Activated CD8-positive, alpha-beta memory T cell treated with anti-CD3 and anti-CD28 coated beads for 1 hour (primary cell): ENCODE measurements around the gene ZCRB1.
A peak's percentile ranks its signal among the peaks of the same experiment; 100 is the strongest.
"Not testable (repeated sequence)": the region's sequence is repeated elsewhere in the genome, so short reads cannot be mapped to it uniquely, and the experiment has no call there.

Experiments used
- DNase-seq, 2 donors: peaks; one replicate each; pipeline ENCODE4 v3.0.0-alpha.2; 2020; ENCODE audit warnings: low read depth in 1 of 2; ENCODE audit errors: extremely low read depth in 1 of 2

ZCRB1 gene

DNA sequence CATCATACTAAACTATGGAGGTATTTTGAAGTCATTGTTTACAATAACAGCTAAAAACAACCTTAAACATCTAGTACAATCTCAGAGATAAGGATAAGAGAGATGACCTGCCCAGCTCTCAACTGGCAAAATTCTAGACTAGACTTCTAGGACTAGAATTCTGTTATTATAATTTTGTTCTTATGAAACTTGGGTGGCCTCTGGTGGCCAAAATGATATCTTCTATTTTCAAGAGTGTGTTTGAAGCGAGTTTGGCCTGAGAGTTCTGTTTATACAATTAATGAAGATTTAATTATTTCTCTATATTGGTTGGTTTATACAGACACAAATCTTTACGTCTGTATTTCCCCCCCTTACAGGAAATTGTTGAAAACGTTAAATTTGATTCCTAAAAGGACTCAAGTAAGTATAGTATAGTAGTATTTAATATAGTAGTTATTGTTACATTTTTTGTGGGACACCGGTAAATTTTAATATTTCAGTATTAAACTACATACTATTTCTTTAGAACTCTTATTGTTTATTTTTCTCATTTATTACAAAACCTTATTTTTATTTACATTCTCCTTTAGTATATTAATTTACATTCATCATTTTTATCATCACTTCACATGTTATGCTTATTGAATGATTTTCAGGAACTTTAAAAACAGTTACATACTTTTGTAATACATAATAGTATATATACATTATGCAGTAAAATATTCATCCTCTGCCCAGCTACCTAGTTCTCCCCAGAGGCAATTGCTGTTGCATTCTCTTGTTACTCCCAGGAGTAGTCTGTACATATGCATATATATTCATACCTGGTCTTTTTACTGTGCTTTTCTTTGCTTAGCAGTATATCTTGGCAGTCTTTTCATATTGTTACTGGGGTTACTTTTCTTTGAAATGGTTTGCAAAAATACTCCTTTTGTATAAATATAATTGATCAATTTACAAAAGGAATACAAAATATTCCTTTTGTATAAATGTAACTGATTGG lies 6.7 kb upstream of the ZCRB1 start:
- DNase-seq, result no peak

DNA sequence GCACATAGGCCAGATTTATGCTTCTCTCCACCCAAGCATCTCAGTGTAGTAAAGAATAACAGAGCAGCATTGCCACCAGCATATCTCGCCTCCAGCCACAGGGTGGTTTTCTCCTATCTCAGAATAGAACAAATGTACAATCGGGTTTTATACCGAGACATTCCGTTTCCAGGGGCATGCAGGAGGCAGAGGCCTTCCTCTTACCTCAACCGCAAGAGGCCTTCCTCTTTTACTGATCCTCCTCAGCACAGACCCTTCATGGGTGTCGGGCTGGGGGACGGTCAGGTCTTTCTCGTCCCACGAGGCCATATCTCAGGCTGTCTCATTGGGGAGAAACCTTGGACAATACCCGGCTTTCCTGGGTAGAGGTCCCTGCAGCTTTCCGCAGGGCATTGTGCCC lies 4.2 kb upstream of the ZCRB1 start:
- DNase-seq, result not testable (repeated sequence)

DNA sequence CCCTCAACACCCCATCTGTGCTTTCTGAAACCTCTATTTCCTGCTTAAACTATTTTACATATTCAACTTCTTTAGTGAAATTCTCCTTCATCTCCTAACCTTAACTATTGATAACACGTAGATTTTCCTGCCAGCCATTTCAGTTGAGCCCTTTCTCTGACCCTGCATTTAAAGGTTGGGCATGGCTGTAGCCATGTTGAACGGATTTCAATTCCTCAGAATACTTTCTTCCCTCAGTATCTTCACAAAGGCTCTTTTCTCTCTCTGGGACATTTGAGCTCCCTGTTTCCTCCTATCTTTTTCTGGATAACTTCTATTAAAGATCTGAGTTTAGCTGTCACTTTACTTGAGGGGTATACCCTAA lies 1.3 kb upstream of the ZCRB1 start:
- no peak for DNase-seq

DNA sequence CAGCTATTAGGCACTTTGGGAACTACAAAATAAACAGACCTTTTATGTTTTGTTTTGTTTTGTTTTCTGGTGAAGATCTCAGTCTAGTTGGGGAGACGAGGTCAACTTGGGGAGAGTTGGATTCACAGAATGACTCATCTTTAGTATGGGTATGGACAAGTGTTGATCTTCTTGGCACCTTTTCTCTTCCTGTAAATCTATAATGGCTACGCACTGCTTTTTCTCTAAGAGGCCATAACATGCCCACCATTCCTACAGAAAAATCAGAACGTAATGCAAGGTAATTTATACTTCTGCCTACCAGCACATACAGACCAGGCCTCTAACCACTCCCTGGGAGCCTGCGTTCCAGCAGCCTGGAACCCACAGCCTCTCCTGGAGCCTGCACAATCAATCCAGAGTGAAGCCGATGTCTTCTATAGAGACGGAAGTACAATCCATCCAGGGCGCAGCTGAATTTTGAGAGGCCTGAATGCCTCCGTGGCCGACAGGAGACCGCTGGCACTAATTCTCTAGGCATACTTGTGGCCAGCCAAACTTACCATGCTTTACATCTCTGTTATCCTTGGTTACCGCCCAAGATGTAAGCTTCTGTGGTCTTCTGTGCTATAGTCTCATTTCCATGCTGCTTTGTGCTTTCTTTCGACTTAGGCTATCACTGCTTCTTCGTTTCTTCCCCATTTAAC lies 790 bp upstream of the ZCRB1 start:
- no peak for DNase-seq

DNA sequence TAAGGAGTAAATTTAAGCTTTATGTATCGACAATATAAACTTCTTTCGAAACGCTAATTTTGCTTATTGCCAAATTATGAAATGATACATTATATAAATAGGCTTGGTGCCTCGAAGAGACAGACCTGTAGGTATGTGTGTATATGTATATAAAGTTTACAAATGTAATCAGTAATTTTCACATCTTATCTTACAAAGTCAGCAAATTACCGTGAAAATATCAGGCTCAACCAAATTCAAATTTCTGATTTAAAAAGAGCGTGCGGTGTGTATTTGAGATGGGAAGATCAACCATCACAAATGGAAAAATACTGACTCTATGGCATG lies 605 bp downstream of the ZCRB1 start:
- no peak for DNase-seq

DNA sequence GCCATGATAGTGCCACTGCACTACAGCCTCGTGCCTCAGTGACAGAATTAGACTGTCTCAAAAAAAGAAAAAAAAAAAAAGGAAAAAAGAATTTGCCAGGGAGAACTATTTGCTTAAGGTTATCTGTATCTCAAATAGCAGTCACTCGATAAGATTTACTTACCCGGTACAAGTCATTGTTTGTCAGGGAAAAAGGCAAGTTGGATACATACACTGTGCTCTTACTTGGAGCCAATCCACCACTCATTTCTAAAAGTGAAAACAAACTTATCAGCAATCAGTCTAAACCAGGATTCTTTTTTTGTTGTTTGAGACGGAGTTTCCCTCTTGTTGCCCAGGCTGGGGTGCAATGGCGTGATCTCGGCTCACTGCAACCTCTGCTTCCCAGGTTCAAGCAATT lies 2.0 kb downstream of the ZCRB1 start:
- no peak for DNase-seq

DNA sequence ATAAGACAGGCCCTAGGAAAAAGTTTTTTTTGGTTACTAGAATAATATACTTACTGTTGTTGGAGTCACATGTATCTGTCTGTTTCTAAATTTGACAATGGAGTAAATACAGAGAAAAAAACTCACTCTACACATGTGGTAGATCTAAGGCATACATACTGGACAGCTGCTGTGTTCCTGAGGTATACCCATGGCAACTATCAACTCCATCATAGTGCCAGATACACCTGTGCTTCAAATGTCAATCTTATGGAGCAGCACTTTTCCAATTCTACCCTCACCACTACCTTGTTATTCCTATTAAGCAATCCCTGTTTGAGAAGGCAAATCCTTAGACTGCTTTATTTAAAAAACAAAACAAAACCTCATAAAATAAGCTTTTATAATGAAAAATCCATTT lies 3.3 kb downstream of the ZCRB1 start:
- DNase-seq, result no peak

DNA sequence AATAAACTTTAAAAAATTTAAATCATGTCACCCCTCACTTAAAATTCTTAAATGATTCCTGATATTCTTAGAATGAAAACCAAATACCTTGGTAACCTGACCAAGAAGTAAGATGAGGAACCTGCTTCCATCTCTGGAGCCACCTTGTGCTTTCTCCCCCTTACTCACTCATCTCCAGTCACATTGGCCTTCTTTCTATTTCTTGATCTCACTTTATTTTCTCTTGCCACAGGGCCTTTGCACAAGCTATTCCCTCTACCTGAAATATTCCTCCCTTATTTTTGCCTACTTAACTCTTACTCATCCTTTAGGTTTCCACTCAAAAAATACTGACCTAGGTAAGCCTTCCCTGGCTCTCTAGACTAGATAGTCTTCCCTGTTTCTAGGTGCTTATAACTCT lies 5.1 kb downstream of the ZCRB1 start:
- DNase-seq, result no peak

DNA sequence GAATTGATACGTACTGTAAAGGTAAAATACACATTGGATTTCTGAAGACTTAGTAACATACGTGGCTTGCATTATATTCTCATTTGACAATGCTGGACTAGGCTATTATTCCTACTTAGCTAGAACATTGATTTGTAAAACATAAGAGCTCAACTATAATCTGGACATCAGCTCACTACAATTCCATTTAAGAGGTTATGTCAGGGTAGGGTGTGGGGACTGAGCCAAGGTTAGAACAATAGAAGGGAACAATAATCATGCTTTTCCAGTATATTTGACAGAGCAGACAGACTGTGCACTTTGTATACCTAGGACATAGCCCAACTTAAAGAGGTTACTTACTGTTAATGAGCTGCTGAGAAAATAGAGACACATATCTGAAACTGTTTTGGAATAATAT lies 10.8 kb downstream of the ZCRB1 start:
- DNase-seq, result no peak

DNA sequence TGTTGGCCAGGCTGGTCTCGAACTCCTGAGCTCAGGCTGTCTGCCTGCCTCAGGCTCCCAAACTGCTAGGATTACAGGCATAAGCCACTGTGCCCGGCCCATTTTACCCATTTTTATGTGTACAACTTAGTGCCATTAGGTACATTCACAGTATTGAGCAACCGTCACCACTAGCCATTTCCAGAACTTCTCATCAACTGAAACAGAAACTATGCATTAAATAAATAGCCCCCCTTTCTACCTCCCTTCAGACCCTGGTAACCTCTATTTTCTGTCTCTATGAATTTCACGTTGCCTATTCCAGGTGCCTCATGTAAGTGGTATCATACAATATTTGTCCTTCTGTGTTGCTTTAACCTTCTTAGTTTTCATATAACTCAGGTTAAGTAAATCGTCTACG lies 15.9 kb downstream of the ZCRB1 start:
- no peak for DNase-seq

DNA sequence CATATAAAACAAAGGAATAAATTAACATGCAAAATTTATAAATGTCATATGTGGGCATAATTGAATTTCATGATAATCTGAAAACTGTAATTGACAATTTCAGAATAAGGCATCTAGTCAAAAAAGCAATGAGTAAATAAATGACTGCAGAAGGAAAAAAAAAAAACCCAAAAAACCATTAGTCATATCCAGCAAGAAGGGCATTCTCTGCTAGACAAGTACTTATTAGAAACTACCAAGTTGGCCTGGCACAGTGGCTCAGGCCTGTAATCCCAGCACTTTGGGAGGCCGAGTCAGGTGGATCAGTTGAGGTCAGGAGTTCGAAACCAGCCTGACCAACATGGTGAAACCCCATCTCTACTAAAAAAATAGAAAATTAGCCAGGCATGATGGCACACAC lies 17.5 kb downstream of the ZCRB1 start:
- DNase-seq, result no peak

DNA sequence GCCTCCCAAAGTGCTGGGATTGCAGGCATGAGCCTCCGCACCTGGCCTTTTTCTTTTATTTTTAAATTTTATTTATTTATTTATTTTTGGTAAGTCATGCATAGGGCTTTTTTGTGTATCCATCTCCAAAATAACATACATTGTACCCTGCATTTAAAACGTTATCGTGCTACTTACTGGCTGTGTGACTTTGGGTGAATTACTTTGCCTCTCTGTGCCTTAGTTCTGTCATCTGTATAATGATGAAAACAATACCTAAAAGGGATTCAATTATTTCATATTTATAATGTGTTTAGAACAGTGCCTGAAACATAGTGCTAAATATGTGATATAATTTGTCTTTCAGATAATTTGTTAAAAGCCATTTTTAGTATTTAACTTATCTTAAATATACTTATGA lies 19.6 kb downstream of the ZCRB1 start:
- no peak for DNase-seq

DNA sequence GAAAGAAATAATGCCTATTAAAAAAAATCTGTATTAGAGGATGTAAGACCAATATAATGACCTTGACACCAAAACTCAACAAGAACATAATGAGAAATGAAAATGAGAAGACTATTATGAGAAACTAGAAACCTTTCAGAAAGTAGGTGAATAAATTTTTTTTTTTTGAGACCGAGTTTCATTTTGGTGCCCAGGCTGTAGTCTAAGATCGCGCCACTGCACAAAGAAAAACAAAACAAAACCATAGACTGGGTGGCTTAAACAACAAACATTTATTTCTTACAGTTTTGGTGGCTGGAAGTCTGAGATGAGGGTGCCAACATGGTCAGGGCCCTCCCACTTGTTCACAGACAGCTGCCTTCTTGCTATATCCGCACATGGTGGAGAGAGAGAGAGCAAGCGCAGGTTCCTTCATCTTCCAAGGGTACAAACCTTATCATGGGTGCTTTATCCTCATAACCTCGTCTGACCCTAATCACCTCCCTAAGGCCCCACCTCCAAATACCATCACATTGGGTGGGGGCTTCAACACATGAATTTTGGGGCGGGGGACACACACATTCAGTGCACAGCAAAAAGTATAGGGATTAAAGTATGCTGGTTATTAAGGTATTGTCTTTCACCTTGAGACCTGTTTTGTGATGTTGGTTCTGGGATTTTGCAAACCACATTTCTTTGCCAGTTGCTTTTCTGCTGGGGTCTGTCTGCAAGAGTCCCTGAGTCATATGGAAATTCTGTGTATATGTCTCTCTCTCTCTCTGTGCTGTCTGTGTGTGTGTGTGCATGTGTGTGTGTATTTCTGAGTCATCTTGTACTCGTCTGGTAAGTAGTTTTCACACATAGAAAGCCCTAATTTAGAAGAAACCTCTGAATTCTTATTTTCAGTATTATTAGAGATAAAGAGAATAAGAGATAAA lies 26.2 kb downstream of the ZCRB1 start:
- peak; percentile 2 to 9 for DNase-seq

DNA sequence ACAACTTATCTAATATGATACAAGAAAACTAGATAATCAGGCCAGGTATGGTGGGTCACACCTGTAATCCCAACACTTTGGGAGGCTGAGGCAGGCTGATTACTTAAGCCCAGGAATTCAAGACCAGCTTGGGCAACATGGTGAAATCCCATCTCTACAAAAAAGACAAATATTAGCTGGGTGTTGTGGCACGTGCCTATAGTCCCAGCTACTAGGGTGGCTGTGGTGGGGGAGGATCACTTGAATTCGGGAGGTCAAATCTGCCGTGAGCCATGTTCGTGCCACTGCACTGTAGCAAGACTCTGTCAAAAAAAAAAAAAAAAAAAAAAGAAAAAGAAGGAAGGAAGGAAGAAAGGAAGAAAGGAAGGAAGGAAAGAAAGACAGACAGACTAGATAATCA lies 27.0 kb downstream of the ZCRB1 start:
- no peak for DNase-seq

DNA sequence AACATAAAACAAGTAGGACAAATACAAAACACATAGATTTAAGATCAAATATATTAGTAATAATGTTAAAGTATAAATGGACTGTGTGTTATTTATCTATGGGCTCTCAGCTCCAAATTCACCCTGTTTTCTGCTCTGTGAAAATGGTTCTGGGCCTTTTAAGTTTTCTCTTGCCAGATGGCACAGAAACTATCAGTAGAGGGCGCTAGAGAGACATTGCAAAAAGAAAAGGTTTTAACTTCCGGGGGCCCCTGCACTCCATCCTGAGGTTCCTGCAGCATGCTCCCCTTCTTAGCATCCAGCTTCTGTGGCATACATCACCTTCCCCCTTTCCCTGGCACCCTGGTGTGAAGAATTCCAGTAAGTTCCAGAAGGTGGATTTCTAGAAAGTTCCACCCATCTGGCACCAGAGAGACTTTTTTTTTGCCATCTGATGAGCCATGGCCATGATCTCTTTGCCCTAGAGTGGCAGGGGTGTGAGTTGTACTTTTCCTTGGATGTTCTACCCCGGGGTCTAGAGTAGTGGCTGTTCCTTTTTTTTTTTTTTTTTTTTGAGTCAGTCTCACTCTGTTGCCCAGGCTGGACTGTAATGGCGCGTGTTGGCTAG lies 29.3 kb downstream of the ZCRB1 start:
- no peak for DNase-seq

DNA sequence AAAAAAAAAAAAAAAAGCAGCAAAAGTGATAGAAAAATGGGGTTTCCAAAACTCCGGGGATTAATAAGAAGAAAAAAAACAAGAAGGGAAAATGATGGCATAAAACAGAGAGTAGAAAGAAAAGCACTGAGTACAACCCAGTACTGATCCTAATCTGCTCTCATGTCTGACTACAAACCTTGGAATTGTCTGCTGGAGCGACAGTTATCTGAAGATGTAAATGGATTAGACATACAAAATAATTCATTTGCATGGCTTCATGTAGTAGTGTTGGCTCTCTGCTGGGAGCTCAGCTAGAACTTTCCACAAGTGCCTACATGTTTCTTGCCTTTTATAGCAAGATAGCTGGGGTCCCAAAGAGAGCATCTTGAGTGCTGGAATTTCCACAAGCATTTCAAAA lies 34.2 kb downstream of the ZCRB1 start:
- no peak for DNase-seq

DNA sequence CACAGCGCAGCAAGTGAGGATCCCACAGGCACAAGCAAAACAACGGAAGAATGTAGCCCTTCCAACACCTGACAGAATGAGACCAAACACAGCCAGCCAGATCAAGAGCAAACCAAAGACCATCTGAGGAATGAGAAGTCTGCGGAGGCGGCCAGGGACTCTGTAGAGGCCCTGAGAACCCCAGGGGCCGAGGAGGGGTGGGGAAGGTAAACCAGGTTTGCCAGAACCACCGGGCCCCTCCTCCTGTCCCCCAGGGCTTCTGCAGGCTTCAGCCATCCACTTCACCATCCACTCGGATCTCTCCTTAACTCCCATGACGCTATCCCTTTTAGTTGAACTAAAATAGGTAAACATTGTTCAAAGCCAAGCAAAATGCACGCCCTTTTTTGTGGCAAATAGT lies 37.4 kb downstream of the ZCRB1 start:
- DNase-seq, result no peak

DNA sequence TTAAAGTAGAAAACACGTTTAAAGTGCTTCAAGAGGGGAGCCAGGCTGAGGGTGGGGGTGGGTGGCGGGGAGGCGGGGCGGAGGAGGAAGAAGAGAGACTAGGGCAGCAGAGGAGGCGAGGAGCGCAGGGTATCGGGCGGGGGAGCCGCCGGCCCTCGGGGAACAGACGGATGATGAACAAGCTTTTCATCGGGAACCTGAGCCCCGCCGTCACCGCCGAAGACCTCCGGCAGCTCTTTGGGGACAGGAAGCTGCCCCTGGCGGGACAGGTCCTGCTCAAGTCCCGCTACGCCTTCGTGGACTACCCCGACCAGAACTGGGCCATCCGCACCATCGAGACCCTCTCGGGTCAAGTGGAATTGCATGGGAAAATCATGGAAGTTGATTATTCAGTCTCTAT lies 39.2 kb downstream of the ZCRB1 start:
- no peak for DNase-seq

DNA sequence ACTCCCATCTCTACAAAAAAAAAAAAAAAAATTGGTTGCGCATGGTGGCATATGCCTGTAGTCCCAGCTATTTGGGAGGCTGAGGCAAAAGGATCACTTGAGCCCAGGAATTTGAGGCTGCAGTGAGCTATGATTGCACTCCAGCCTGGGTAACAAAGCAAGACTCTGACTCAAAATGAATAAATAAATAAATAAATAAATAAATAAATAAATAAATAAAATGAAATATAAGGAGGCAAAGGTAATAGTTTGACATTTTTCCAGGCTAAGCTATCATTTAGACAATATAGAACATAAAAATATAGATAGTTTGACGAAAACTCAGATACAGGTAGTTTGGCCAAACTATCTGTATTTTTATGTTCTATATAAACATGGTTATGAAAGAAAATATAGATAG lies 40.5 kb downstream of the ZCRB1 start:
- no peak for DNase-seq

DNA sequence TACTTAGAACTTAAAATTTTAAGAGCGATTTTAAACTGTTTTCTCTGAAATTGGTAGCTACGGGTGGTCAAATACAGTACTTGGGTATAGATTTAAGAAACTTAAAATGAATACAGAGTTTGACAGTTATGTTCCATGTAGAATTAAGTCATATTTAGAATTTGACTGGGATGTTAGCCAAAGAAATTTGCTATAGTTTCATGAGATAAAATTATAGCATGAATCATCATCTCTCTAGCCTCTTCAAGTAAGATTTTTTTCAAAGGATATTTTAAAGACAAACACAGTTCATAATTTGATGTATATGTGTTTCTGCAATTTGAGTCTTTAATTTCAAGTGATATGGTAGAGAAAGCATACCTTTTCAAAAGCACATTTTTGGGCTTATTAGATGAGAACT lies 41.0 kb downstream of the ZCRB1 start:
- no peak for DNase-seq

DNA sequence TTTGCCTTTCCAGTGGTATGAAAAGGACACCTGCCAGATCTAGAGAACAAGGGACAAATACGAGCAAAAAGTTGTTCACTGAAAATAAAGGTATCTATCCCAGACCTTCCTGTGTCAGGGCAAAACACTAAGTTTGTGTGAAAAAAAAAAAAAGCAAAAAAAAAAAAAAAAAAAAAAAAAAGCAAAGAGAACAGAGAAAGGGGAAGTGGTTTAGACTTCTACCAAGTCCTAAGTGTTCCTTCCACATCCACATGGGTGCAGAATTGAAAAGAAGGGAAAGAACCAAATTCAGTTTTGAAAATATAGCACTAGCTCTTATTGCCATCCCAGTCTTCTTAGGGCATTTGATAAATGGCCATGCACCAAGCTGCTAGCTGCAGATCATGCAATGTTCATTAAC lies 41.7 kb downstream of the ZCRB1 start:
- no peak for DNase-seq
